Measurements from ENCODE around the gene ENOPH1.
"Not testable (repeated sequence)": the region's sequence is repeated elsewhere in the genome, so short reads cannot be mapped to it uniquely, and the experiment has no call there.

The ENOPH1 gene

GRCh38 chr4:82430193-82430963, at the start of gene ENOPH1, which contains the start of gene HNRNPDL:
TSS of gene ENOPH1 (plus strand) at chr4:82430590. CDS start at chr4:82430830, 240 bp downstream.
TSS of gene HNRNPDL (minus strand) at chr4:82430462. CDS start at chr4:82429690, 772 bp downstream.
- DNase-seq (ENCODE audit: low read depth in 3 of 3) = peak; percentile 99 to 100 (median 99)

GRCh38 chr4:82380831-82381230, 49.6 kb upstream of the ENOPH1 start:
- DNase-seq (ENCODE audit: low read depth in 3 of 3) = no peak

- DNase-seq (ENCODE audit: low read depth in 3 of 3) = no peak
Observed at GRCh38 chr4:82381235-82381634, 49.2 kb upstream of the ENOPH1 start.

DNA sequence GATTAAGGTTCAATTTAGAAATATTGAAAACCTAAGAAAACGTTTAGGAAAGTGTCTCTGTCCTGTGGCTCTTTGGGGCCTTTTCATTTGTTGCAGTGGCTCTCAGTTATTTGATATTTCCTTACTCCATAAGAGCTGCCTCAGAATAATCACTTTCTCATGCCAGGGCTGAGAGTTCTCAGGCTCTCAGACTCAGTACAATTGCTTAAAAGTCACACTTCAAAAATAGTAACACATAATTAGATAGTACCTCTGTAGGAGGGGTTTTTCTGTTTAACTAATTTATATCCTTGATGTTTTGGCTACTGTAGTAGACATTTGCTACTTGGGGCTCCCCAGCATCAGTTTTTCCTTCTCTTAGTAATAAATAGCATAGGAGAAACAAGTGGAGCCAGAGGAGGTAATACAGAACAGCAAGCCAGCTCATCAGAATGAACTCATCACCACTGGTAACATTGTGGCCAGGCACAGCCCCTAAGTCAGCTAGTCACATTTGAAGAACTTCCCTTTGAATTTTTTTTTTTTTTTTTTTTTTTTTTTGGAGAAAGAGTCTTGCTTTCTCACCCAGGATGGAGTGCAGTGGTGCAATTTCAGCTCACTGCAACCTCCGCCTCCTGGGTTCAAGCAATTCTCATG, 48.6 kb upstream of the ENOPH1 start:
- no peak for DNase-seq (ENCODE audit: low read depth in 3 of 3)

DNA sequence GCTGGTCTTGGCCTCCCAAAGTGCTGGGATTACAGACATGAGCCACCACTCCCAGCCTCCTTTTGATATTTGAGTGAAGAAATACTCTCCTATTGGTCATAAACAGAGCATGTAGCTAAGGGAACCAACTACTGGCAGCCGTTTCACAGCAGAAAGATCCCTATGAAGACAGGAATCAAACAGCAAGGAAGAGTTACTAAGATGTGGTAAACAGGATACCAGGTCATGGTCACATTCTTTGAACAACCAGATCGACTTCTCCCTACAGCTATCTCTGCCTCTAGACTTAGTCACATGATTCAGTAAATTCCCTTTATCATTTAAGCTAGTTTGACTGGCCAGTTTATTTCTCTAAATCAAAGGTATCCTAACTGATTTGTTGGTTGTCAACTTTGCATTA, 47.6 kb upstream of the ENOPH1 start:
- DNase-seq (ENCODE audit: low read depth in 3 of 3) = no peak

DNA sequence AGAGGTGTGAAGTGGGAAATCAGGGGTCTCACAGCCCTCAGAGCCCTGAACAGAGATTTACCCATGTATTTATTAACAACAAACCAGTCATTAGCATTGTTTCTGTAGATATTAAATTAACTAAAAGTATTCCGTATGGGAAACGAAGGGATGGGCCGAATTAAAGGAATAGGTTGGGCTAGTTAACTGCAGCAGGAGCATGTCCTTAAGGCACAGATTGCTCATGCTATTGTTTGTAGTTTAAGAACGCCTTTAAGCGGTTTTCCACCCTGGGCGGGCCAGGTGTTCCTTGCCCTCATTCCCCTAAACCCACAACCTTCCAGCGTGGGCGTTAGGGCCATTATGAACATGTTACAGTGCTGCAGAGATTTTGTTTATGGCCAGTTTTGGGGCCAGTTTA, 44.1 kb upstream of the ENOPH1 start:
- not testable (repeated sequence) for DNase-seq (ENCODE audit: low read depth in 3 of 3)

DNA sequence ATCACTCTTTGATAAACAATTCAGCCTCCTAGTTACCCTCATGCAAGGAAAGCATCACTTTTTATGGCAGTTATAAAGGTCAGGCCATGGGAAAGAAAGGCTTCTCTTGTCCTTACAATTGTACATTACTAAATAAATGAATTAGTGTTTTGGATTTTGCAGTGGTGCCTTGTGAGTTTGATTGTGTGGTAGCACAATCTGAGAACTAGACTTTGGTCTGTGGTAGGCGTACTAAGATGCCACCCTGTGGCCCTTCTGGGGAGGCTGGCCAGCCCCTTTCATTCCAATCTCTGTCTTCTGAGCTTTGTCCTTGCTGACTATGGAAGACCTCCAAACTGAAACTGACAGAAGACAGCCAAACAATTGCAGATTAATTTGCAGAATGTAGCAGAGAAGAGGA, 42.0 kb upstream of the ENOPH1 start:
- DNase-seq (ENCODE audit: low read depth in 3 of 3) = no peak

- not testable (repeated sequence) for DNase-seq (ENCODE audit: low read depth in 3 of 3)
Observed at GRCh38 chr4:82390061-82390460, 40.3 kb upstream of the ENOPH1 start.

- no peak for DNase-seq (ENCODE audit: low read depth in 3 of 3)
Observed at GRCh38 chr4:82394896-82395295, 35.5 kb upstream of the ENOPH1 start.

- DNase-seq (ENCODE audit: low read depth in 3 of 3) = no peak
Observed at GRCh38 chr4:82397527-82397926, 32.9 kb upstream of the ENOPH1 start.

DNA sequence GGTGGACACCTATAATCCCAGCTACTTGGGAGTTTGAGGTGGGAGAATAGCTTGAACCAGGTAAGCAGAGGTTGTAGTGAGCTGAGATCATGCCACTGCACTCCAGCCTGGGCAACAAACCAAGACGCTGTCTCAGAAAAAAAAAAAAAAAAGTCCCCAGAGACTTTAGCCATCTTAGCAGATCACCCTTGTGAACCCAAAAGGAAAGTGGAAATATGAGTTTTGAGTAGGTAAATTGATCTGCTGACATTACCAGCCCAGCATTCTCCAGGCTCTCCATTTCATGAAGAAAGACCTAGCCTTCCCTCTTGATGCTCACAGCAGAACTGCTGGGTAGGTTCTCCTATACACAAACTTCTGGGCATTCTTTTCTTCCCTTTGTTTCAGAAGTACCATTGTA, 32.1 kb upstream of the ENOPH1 start:
- no peak for DNase-seq (ENCODE audit: low read depth in 3 of 3)

- DNase-seq (ENCODE audit: low read depth in 3 of 3) = no peak
Observed at GRCh38 chr4:82401600-82401999, 28.8 kb upstream of the ENOPH1 start.

GRCh38 chr4:82402196-82402775, 28.1 kb upstream of the ENOPH1 start:
- DNase-seq (ENCODE audit: low read depth in 3 of 3) = no peak

GRCh38 chr4:82403725-82404124, 26.7 kb upstream of the ENOPH1 start:
- DNase-seq (ENCODE audit: low read depth in 3 of 3) = no peak

GRCh38 chr4:82415061-82415460, 15.3 kb upstream of the ENOPH1 start:
- DNase-seq (ENCODE audit: low read depth in 3 of 3) = not testable (repeated sequence)

- DNase-seq (ENCODE audit: low read depth in 3 of 3) = no peak
Observed at GRCh38 chr4:82415922-82416365, 14.4 kb upstream of the ENOPH1 start.

DNA sequence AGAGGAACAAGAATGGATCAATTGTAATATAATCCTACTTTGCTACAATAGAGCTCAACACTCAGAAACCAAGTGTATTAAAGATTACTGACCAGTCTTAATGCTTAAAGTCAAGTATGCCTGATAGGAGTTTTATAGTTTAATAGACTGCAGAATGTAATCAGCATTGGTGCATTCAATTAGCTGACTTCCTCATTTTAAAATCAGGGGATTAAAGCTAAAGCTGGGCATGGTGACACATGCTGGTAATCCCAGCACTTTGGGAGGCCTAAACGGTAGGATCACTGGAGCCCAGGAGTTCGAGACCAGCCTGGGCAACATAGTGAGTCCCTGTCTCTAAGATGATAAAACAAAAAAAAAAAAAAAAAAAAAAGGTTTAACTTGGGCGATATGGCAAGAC, 10.9 kb upstream of the ENOPH1 start:
- DNase-seq (ENCODE audit: low read depth in 3 of 3) = no peak

- DNase-seq (ENCODE audit: low read depth in 3 of 3) = no peak
Observed at GRCh38 chr4:82421796-82422560, 8.4 kb upstream of the ENOPH1 start.

DNA sequence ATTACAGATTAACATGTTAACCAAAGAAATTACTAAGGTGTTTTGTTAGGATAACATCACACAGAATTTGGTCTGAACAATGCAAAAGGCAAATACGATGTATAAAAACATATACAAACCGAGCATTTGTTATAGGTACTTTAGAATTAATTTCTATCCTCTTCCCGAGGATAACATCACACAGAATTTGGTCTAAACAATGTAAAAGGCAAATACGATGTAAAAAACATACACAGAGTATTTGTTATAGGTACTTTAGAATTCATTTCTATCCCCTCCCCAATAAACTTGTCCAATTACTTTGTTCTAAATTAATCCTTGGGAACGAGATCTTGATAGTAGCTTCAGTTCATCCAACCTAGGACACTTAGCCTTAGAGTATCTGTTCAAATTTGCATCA, 7.8 kb upstream of the ENOPH1 start:
- no peak for DNase-seq (ENCODE audit: low read depth in 3 of 3)

- DNase-seq (ENCODE audit: low read depth in 3 of 3) = no peak
Observed at GRCh38 chr4:82423245-82424054, 6.9 kb upstream of the ENOPH1 start.

DNA sequence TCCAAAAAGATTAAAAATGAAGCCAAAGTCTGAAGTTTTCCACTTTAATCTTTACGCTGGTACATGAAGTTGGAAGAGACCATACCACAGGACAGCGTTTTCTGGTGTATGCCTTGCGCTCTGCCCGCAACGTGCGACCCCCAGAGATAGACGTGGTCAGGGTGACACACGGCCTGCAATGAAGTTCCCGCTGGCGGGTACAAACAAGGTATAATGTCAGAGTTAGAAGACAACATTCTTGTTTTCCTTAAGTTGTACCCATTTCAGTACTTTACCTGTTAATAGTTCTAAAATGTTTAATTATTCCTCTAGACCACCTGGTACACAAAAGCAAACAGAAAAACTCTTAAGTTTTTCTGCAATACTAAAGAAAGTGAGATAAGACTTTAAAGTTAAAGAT, 4.9 kb upstream of the ENOPH1 start:
- DNase-seq (ENCODE audit: low read depth in 3 of 3) = no peak
